Measurements from ENCODE around the gene VAPB.

Gene VAPB

GRCh38 chr20:58472273-58473018 lies 83.4 kb downstream of the VAPB start:
- H3K27ac ChIP-seq (replicated peaks), result no peak overlapping the region
- no peaks in the 10 kb centered on the region for H3K27me3 ChIP-seq (ENCODE audit: insufficient read depth, poor library complexity, severe bottlenecking)
- TF ChIP-seq POLR2AphosphoS5 (IDR thresholded peaks at IDR 0.05; ENCODE audit: low read depth), result no peak
- no peak for TF ChIP-seq SPI1 (IDR thresholded peaks at IDR 0.05; ENCODE audit: borderline replicate concordance, low read depth)
- no peak for TF ChIP-seq GABPA (IDR thresholded peaks at IDR 0.05; ENCODE audit: low read depth)
- no peak for TF ChIP-seq CTCF (IDR thresholded peaks at IDR 0.05; ENCODE audit: insufficient read depth, low read length)
- TF ChIP-seq REST (IDR thresholded peaks at IDR 0.05; ENCODE audit: insufficient replicate concordance, low read depth), result no peak
- H3K4me3 ChIP-seq (replicated peaks; ENCODE audit: insufficient read depth, low read length), result no peak overlapping the region
- DNase-seq (ENCODE audit: low read depth in 1 of 2, low spot score in 1 of 2), result no peak

- Histone ChIP-seq H3K4me3 (replicated peaks; ENCODE audit: insufficient read depth, low read length) (no peak overlapping the region), H3K27me3 (ENCODE audit: insufficient read depth, poor library complexity, severe bottlenecking) (no peaks in the 10 kb centered on the region), H3K27ac (replicated peaks) (no peak overlapping the region)
- DNase-seq (ENCODE audit: low read depth in 1 of 2, low spot score in 1 of 2), result no peak
- TF ChIP-seq GABPA (IDR thresholded peaks at IDR 0.05; ENCODE audit: low read depth), result no peak
- TF ChIP-seq POLR2AphosphoS5 (IDR thresholded peaks at IDR 0.05; ENCODE audit: low read depth), result no peak
- TF ChIP-seq REST (IDR thresholded peaks at IDR 0.05; ENCODE audit: insufficient replicate concordance, low read depth), result no peak
- no peak for TF ChIP-seq CTCF (IDR thresholded peaks at IDR 0.05; ENCODE audit: insufficient read depth, low read length)
Measured at GRCh38 chr20:58473453-58474425, 84.7 kb downstream of the VAPB start.

- no peak overlapping the region for H3K27ac ChIP-seq (replicated peaks)
- no peak overlapping the region for H3K4me3 ChIP-seq (replicated peaks; ENCODE audit: insufficient read depth, low read length)
- no peak for DNase-seq (ENCODE audit: low read depth in 1 of 2, low spot score in 1 of 2)
- no peaks in the 10 kb centered on the region for H3K27me3 ChIP-seq (ENCODE audit: insufficient read depth, poor library complexity, severe bottlenecking)
- TF ChIP-seq POLR2AphosphoS5 (IDR thresholded peaks at IDR 0.05; ENCODE audit: low read depth) (no peak), CTCF (IDR thresholded peaks at IDR 0.05; ENCODE audit: insufficient read depth, low read length) (no peak), REST (IDR thresholded peaks at IDR 0.05; ENCODE audit: insufficient replicate concordance, low read depth) (no peak), SPI1 (IDR thresholded peaks at IDR 0.05; ENCODE audit: borderline replicate concordance, low read depth) (no peak), GABPA (IDR thresholded peaks at IDR 0.05; ENCODE audit: low read depth) (no peak)
Measured at GRCh38 chr20:58475466-58475865, 86.4 kb downstream of the VAPB start.
